HG02973 (cell line): ENCODE data around the gene DUS2.
"Not testable (repeated sequence)": the region's sequence is repeated elsewhere in the genome, so short reads cannot be mapped to it uniquely, and the experiment has no call there.

Experiments used
- ATAC-seq: cut with Tn5 transposase; IDR thresholded peaks from one replicate; pipeline ENCODE4 v1.9.1; 2021; ENCODE audit warnings: moderate library complexity; ENCODE audit not compliant: unreplicated experiment

Gene DUS2

GRCh38 chr16:67998231-67998778 lies 24.8 kb upstream of the DUS2 start:
- ATAC-seq: not testable (repeated sequence)

DNA sequence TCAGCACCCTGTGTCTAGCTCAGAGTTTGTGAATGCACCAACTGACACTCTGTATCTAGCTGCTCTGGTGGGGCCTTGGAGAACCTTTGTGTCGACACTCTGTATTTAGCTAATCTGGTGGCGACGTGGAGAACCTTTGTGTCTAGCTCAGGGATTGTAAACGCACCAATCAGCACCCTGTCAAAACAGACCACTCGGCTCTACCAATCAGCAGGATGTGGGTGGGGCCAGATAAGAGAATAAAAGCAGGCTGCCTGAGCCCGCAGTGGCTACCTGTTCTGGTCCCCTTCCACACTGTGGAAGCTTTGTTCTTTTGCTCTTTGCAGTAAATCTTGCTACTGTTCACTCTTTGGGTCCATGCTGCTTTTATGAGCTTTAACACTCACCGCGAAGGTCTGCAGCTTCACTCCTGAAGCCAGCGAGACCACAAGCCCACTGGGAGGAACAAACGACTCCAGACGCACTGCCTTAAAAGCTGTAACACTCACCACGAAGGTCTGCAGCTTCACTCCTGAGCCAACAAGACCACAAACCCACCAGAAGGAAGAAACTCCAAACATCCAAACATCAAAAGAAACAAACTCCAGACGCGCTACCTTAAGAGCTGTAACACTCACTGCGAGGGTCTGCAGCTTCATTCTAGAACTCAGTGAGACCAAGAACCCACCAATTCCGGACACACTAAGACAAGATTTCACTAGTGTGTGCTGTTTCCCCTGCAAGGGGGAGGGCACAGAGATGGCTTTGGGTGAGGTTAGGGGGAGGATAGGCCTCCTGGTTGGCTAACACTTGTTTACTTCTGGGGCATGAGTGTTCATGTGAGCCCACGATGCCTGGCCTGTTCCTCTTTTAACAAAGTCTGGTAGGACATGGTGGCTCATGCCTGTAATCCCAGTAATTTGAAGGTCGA lies 24.1 kb upstream of the DUS2 start, which contains the start of gene DPEP2:
Gene DPEP2, minus strand, starts transcription at position 706 of the 910 bp plus-strand sequence. CDS start 6,272 bp downstream, outside the sequence.
- ATAC-seq: not testable (repeated sequence)

GRCh38 chr16:67999985-68000384 lies 23.1 kb upstream of the DUS2 start:
- ATAC-seq: no peak

DNA sequence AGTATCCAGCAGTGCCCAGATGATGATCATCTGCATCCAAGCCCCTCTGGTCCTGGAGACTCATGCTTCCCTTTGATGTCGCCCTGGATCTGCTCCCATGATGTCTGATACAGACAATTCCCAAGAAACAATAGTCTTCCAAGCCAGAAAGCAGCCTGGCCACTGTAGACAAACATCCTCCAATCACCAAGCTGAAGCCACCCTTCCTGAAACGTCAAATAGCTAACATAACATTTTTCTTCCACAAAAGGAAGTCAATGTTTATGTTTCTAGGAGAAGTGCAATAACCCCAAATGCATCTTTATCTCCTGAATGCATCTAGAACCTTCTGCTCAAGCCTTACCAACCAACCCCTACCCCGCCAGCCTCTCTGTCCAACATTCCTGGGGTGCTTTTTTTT lies 22.6 kb upstream of the DUS2 start:
- no peak for ATAC-seq

DNA sequence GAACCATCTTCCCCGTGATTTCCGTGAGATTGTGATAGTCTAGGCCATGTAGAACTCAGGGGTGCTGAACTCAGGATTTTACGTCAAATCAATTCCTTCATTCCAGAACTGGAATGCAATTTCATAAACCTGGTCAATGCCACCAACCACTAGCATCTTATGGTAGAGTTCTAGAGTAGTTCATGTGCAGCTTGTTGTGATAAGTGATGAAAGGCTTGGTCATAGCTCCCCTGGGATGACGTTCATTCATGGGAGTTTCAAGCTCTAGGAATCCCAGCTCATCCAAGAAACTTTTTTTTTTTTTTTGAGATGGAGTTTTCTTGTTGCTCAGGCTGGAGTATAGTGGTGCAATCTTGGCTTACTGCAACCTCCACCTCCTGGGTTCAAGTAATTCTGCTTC lies 20.1 kb upstream of the DUS2 start:
- ATAC-seq: no peak

GRCh38 chr16:68005211-68005610 lies 17.9 kb upstream of the DUS2 start:
- no peak for ATAC-seq

DNA sequence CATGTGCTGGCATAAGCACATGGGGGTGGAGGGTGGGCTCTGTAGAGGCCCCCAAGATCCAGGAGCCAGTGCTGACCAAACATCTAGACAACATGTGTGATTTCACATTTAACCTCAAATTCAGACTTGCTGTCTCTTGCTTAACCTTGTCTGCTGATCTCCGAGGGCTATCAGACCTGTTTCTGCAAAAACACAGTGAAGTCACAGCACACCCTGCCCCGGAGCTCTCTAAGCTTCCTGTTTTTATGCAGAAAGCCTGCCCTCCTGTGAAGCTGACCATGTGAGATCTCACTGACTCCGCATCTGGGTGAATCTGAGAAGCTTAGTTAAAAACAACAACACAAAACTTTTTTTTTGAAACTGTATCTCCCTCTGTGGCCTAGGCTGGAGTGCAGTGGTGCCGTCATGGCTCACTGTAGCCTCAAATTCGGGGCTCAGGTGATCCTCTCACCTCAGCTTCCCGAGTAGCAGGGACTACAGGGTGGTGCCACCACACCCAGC lies 17.2 kb upstream of the DUS2 start:
- ATAC-seq: no peak

DNA sequence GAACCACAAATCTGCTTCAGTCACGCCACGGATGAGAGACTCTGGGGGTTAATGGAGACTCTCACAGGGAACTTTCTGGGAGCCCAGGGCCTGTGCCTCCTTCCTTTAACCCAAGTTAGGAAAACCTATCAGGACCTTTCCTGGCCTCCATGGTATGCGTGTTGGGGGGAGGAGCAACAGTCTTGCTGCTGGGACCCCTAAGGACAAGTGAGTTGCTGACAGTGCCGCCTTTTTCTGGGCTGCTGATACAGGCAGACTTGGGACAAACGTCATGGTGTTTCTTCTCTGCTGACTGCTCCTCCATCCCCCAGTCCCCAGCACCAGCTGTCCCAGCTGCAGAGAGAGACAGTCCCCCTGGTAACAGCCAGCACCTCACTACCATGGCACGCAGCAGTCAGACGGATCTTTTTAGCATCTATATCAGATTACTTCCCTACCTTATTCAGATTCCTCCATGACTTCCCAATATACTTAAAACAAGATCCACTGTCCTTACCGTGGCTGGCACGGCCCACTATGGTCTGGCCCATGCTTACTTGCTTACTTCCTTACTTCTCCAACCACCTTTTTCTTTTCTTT lies 13.8 kb upstream of the DUS2 start:
- no peak for ATAC-seq

DNA sequence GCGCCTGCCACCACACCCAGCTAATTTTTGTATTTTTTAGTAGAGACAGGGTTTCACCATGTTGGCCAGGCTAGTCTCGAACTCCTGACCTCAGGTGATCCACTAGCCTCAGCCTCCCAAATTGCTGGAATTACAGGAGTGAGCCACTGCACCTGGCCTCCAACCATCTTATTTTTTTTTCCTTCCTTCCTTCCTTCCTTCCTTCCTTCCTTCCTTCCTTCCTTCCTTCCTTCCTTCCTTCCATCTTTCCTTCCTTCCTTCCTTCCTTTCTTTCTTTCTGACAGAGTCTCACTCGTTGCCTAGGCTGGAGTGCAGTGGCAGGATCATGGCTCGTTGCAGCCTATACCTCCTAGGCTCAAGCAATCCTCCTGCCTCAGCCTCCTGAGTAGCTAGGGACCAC lies 13.2 kb upstream of the DUS2 start:
- not testable (repeated sequence) for ATAC-seq

GRCh38 chr16:68013440-68013839 lies 9.6 kb upstream of the DUS2 start:
- no peak for ATAC-seq

- no peak for ATAC-seq
Observed at GRCh38 chr16:68015681-68016080, 7.4 kb upstream of the DUS2 start, which contains the start of gene DPEP2NB. Gene DPEP2NB, minus strand, starts transcription at chr16:68015911. Its CDS starts 141 bp downstream, at chr16:68015770.

DNA sequence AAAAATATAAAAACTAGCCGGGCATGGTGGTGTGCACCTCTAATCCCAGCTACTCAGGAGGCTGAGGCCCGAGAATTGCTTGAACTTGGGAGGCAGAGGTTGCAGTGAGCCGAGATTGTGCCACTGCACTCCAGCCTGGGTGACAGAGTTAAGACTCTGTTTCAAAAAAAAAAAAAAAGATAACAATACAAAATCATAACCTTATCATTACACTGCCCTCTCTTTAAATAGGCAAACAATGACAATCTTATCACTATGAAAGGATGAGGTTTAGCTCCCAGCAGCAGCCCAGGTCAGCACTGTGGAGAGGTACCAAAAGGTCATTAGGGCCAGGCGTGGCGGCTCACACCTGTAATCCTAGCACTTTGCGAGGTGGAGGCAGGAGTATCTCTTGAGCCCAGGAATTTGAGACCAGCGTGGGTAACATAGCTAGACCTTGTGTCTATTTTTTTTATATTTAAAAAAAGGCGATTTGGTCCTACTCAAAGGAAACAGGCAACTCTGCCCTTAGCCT lies 3.9 kb upstream of the DUS2 start:
- ATAC-seq: no peak

DNA sequence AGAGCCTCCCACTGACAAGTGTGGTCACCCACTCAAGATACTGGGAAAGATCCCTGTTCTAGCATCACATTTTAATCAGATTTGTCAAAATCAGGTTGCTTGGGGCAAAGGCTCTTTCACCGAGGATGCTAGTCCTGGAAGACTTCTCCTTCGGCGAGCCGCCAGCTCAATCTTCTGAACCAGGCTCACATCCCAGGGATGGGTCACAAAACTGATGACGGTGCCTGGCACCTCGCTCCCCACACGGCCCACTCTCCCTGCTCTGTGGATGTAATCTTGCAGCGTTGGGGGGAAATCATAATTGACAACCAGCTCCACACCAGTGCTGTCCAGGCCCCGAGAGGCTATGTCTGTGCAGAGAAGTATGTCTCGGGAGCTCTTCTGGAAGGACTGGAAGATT lies 1.6 kb upstream of the DUS2 start:
- ATAC-seq: no peak

DNA sequence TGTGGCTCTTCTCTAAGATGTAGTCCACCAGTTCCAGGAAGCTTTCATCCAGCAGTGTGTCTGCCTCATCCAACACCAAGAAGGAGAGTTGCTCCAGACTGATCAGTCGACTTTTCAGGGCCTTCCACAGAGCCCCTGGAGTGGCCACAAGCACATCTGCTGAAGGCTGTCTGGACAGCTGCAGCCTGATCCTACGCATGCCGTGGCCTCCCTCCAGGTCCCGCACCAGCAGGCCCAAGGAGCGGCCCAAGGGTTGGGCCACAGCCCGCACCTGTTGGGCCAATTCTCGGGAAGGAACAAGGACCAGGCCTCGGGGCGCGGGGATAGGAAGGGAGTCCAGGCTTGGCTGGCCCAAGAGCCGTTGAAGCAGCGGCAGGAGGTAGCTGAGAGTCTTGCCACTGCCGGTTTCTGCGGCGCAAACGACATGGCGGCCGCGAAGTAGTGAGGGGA lies 781 bp upstream of the DUS2 start:
- ATAC-seq: peak; percentile 8

DNA sequence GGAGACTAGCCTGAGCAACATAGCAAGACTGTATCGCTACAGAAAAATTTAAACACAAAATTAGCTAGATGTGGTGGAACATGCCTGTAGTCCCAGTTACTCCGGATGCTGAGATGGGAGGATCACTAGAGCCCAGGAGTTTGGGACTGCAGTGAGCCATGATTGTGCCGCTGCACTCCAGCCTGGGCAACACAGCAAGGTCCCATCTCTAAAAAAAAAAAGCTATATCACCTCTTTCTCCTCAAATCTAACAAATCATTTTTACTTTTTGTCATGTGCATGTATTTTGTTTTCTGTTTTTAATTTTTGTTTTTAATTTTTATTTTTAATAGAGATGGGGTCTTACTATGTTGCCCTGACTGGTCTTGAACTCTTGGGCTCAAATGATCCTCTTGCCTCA lies 5.9 kb downstream of the DUS2 start:
- no peak for ATAC-seq

GRCh38 chr16:68030108-68030507 lies 7.0 kb downstream of the DUS2 start:
- not testable (repeated sequence) for ATAC-seq

GRCh38 chr16:68031951-68032350 lies 8.9 kb downstream of the DUS2 start:
- ATAC-seq: no peak

DNA sequence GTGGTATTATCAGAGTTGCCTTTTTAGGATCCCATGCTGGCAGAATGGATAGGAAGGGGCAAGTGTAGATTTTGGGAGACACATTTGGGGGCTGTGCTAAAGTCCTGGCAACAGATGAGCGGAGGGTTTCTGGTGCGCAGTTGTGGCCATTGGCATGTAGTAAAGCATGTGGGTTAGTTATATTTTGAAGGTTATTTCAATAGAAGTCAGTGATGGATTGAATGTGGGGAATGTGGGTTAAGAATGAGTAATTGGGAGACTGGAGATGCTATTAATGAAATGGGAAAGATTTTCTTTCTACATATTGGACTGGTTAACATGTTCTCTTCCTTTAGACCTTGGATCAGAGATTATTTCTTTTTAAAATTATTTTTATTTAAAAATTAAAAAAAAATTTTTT lies 10.0 kb downstream of the DUS2 start:
- ATAC-seq: no peak

DNA sequence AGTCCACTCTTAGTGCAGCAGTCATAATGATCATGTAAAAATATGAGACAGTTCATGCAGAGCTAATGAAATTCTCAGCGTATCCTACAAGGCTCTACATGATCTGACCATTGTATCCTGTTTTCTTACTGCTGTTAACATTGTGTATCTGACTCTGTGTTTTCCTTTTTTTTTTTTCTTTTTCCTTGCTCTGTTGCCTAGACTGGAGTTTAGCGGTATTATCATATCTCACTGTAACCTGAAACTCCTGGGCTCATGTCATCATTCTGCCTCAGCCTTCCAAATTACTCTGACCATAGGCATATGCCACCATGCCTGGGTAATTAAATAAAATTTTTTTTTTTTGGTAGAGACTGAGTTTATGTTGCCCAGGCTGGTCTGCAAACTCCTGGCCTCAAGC lies 12.1 kb downstream of the DUS2 start:
- no peak for ATAC-seq

DNA sequence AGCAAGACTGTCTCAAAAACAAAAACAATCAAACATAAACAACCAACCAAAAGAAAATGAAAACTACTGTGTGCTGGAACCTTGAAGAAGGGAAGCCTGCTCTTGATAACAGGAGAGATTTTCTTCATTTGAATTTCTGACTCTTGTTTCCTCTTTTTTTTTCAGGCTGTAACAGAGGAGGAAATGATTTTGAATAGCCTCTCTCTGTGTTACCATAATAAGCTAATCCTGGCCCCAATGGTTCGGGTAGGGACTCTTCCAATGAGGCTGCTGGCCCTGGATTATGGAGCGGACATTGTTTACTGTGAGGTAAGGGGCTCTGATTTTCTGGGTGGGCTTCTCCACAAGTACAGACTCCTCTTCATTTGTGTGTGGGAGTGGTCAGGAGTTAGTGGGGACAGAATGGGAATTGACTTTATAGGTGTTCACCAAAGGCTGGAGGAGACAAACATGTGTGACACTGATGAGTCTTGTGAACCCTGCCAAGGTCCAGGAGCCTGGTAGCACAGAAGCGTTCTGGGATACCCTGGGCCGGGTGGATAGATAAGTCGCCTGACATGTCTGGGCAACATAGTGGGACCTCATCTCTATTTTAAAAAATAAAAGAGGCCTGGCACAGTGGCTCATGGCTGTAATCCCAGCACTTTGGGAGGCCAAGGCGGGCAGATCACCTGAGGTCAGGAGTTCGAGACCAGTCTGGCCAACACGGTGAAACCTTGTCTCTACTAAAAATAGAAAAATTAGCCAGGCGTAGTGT lies 14.9 kb downstream of the DUS2 start:
- no peak for ATAC-seq
